ENCODE results near the gene MLKL.

GRCh38 chr16:74667255-74667700 lies 33.4 kb downstream of the MLKL start:
- TF ChIP-seq CTCF (IDR thresholded peaks at IDR 0.05) = no peak
- TF ChIP-seq POLR2A (IDR thresholded peaks at IDR 0.05) = no peak

Data from transverse colon (tissue), 3 donors.